ENCODE measurements around the gene GMFB.

- TF ChIP-seq POLR2A (IDR thresholded peaks at IDR 0.05; ENCODE audit: borderline replicate concordance, extremely low read depth, insufficient read depth, insufficient read length) (no peak), SP1 (IDR thresholded peaks at IDR 0.05; ENCODE audit: low read depth) (no peak), EZH2 (IDR thresholded peaks at IDR 0.05) (no peak)
Observed at GRCh38 chr14:54438703-54439102, 50.1 kb downstream of the GMFB start.
